Measurements from ENCODE around the gene CYP24A1.

Gene CYP24A1

DNA sequence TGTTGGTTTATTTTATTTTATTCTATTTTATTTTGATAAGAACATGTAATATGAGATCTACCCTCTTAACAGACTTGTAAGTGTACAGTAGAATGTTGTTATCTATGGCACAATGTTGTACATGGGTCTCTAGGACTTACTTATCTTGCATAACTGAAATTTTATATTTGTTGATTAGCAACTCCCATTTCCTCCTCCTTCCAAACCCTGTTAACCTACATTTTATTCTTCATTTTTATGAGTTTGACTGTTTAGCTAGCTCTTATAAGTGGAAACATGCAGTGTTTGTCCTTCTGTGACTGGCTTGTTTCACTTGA, 65.5 kb downstream of the CYP24A1 start:
- no peak for TF ChIP-seq EZH2phosphoT487 (IDR thresholded peaks at IDR 0.05; ENCODE audit: borderline replicate concordance, low read length)
- TF ChIP-seq, protein P1, sequence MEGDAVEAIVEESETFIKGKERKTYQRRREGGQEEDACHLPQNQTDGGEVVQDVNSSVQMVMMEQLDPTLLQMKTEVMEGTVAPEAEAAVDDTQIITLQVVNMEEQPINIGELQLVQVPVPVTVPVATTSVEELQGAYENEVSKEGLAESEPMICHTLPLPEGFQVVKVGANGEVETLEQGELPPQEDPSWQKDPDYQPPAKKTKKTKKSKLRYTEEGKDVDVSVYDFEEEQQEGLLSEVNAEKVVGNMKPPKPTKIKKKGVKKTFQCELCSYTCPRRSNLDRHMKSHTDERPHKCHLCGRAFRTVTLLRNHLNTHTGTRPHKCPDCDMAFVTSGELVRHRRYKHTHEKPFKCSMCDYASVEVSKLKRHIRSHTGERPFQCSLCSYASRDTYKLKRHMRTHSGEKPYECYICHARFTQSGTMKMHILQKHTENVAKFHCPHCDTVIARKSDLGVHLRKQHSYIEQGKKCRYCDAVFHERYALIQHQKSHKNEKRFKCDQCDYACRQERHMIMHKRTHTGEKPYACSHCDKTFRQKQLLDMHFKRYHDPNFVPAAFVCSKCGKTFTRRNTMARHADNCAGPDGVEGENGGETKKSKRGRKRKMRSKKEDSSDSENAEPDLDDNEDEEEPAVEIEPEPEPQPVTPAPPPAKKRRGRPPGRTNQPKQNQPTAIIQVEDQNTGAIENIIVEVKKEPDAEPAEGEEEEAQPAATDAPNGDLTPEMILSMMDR (IDR thresholded peaks at IDR 0.05; ENCODE audit: low read depth, low read length, poor library complexity, severe bottlenecking): no peak
- no peaks in the 10 kb centered on the region for H3K9me2 ChIP-seq (replicated peaks; ENCODE audit: control insufficient read depth, low read length)
- H3F3A ChIP-seq (ENCODE audit: control insufficient read depth, insufficient read depth): no peaks in the 10 kb centered on the region
- no peaks in the 10 kb centered on the region for H3K4me1 ChIP-seq (ENCODE audit: control insufficient read depth, low read length)
- no peak overlapping the region for H3K4me3 ChIP-seq (ENCODE audit: low read length)
- no peaks in the 10 kb centered on the region for H3K79me2 ChIP-seq (ENCODE audit: control insufficient read depth, low read length)
- no peak overlapping the region for H3K4me2 ChIP-seq (ENCODE audit: low read length)
- H3K9me3 ChIP-seq (ENCODE audit: control insufficient read depth, insufficient read depth, low read length): no peaks in the 10 kb centered on the region
- H3K27me3 ChIP-seq (ENCODE audit: control insufficient read depth, low read length): peaks cover 17% of the 10 kb centered on the region
- no peaks in the 10 kb centered on the region for H4K20me1 ChIP-seq (ENCODE audit: control insufficient read depth, insufficient read depth, low read depth, low read length)
- H3K36me3 ChIP-seq (ENCODE audit: control insufficient read depth, low read length): no peaks in the 10 kb centered on the region
- H3K27ac ChIP-seq (ENCODE audit: low read depth, low read length): no peak overlapping the region

DNA sequence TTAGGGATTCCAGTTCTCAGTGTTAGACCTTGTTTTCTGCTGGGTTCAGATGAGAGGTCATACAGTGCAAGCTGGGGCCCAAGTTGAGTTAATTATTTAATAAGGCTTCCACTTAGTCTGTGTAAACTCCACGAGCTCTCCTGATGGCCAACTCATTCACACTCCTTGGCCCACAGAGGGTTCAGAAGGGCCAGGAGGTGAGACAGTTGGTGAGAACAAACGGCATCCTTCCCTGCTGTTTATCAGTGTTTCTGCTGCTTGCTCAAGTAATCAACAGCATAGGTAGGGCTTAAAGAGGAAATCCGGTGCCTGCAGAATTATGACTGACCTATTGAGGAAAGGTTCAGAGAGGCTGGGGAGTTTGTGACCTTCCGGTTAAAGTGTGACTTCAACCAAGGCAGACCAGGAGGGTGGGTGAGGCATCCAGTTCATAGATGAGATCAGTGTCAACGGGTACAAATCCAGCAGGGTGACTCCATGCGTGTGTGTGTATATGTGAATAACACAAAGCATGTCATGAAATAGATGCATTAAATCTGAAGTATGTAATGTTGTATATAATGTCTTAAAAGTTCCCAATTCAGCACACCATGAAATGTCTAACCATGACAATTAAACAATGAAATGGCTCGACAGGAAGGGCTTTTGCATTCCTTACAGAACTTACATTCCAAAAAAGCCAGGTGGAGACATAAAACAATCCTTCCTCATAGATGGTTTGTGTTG, 66.0 kb downstream of the CYP24A1 start:
- Histone ChIP-seq H3K4me1 (ENCODE audit: control insufficient read depth, low read length) (no peaks in the 10 kb centered on the region), H3K4me3 (ENCODE audit: low read length) (no peak overlapping the region)
- TF ChIP-seq, protein P1 (IDR thresholded peaks at IDR 0.05; ENCODE audit: low read depth, low read length, poor library complexity, severe bottlenecking): no peak
- no peak for TF ChIP-seq EZH2phosphoT487 (IDR thresholded peaks at IDR 0.05; ENCODE audit: borderline replicate concordance, low read length)

GRCh38 chr20:54107181-54107580, 66.6 kb downstream of the CYP24A1 start:
- no peak overlapping the region for H3K4me3 ChIP-seq (ENCODE audit: low read length)

More for the DNA sequence above, 66.0 kb downstream of the CYP24A1 start:
- Histone ChIP-seq H3F3A (ENCODE audit: control insufficient read depth, insufficient read depth) (no peaks in the 10 kb centered on the region), H3K27me3 (ENCODE audit: control insufficient read depth, low read length) (peaks cover 17% of the 10 kb centered on the region), H4K20me1 (ENCODE audit: control insufficient read depth, insufficient read depth, low read depth, low read length) (no peaks in the 10 kb centered on the region), H3K27ac (ENCODE audit: low read depth, low read length) (no peak overlapping the region), H3K36me3 (ENCODE audit: control insufficient read depth, low read length) (no peaks in the 10 kb centered on the region), H3K9me2 (replicated peaks; ENCODE audit: control insufficient read depth, low read length) (no peaks in the 10 kb centered on the region), H3K9me3 (ENCODE audit: control insufficient read depth, insufficient read depth, low read length) (no peaks in the 10 kb centered on the region), H3K79me2 (ENCODE audit: control insufficient read depth, low read length) (no peaks in the 10 kb centered on the region), H3K4me2 (ENCODE audit: low read length) (no peak overlapping the region)

More at GRCh38 chr20:54107181-54107580, 66.6 kb downstream of the CYP24A1 start:
- Histone ChIP-seq H3K9me2 (replicated peaks; ENCODE audit: control insufficient read depth, low read length) (no peaks in the 10 kb centered on the region), H3K36me3 (ENCODE audit: control insufficient read depth, low read length) (no peaks in the 10 kb centered on the region), H3K79me2 (ENCODE audit: control insufficient read depth, low read length) (no peaks in the 10 kb centered on the region), H4K20me1 (ENCODE audit: control insufficient read depth, insufficient read depth, low read depth, low read length) (no peaks in the 10 kb centered on the region), H3K9me3 (ENCODE audit: control insufficient read depth, insufficient read depth, low read length) (no peaks in the 10 kb centered on the region), H3K27me3 (ENCODE audit: control insufficient read depth, low read length) (peaks cover 17% of the 10 kb centered on the region), H3K27ac (ENCODE audit: low read depth, low read length) (no peak overlapping the region), H3K4me2 (ENCODE audit: low read length) (no peak overlapping the region), H3K4me1 (ENCODE audit: control insufficient read depth, low read length) (no peaks in the 10 kb centered on the region), H3F3A (ENCODE audit: control insufficient read depth, insufficient read depth) (no peaks in the 10 kb centered on the region)
- no peak for TF ChIP-seq EZH2phosphoT487 (IDR thresholded peaks at IDR 0.05; ENCODE audit: borderline replicate concordance, low read length)
- TF ChIP-seq, protein P1 (IDR thresholded peaks at IDR 0.05; ENCODE audit: low read depth, low read length, poor library complexity, severe bottlenecking): no peak
